Stimulated activated CD8-positive, alpha-beta memory T cell treated with anti-CD3 and anti-CD28 coated beads, Interleukin-7, amount 100 ng/mL, for 4 hours (primary cell): ENCODE measurements around the gene LRRC3.
A peak's percentile ranks its signal among the peaks of the same experiment; 100 is the strongest.
"Not testable (repeated sequence)": the region's sequence is repeated elsewhere in the genome, so short reads cannot be mapped to it uniquely, and the experiment has no call there.

ENCODE experiments used
- DNase-seq, 2 donors: peaks; one replicate each; pipeline ENCODE4 v3.0.0-alpha.2; 2020; ENCODE audit warnings: low read depth in 2 of 2

The LRRC3 gene

GRCh38 chr21:44496564-44497550 is 41.5 kb downstream of the LRRC3 start:
- DNase-seq = no peak

DNA sequence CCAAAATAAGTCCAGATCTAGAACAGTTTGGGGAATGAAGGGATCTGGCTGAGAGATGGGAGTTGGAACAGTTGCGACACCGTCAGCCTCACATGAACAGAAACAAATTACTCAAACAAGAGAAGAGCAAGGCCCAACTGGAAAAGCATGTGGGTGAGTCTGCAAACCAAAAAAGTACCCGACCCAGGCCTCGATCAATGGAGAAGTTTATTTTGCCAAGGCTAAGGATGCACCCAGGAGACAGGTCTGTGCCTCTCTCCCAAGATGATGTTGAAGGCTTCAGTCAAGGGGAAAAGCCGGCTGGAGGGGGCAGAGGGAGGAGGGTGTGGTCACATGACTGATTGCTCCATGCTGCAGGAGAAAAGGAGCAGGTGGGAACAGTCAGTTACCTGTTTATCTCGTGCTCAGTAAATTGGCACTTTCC is 42.4 kb downstream of the LRRC3 start:
- no peak for DNase-seq

- no peak for DNase-seq
Measured at GRCh38 chr21:44498280-44499210, 43.2 kb downstream of the LRRC3 start.

- no peak for DNase-seq
Measured at GRCh38 chr21:44499211-44499560, 43.9 kb downstream of the LRRC3 start.

DNA sequence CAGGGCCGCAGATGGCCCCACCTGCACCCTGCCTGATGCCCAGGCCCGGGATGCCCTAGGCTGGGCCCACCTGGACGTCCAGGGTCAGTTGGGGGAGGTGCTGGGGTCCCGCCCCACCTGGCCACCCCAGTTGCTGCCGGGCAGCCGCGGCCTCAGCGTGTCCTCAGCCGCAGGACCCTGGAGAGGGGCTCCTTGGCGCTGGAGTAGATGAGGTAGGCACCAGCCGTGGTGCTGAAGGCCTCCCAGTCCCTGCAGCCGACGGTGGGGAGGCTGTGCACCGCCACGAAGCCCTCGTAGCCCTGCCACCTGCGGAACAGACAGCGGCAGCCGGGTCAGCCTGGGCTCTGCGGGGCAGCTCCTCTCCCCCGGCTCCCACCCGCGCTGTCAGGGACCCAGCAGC is 44.3 kb downstream of the LRRC3 start:
- no peak for DNase-seq

DNA sequence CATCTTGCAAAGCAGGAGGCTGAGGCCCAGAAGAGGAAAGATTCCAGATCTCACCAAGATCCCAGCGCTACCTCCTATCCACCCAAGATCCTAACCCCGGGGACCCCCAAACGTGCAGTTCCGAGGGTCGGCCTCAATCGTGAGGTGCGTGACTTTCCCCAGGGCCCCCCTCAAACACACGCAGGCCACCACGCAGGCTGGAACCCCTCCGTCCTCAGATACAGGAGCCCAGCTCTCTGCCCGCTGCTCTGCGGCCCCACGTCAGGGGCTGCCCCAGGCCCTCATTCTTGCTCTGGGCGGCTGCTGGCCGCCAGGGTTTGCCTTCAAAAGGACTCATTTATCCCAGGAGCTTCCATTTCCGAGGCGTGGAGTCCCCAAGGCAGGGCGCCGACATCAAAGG is 44.8 kb downstream of the LRRC3 start:
- DNase-seq = no peak

- DNase-seq = no peak
Measured at GRCh38 chr21:44502171-44502958, 47.1 kb downstream of the LRRC3 start.

DNA sequence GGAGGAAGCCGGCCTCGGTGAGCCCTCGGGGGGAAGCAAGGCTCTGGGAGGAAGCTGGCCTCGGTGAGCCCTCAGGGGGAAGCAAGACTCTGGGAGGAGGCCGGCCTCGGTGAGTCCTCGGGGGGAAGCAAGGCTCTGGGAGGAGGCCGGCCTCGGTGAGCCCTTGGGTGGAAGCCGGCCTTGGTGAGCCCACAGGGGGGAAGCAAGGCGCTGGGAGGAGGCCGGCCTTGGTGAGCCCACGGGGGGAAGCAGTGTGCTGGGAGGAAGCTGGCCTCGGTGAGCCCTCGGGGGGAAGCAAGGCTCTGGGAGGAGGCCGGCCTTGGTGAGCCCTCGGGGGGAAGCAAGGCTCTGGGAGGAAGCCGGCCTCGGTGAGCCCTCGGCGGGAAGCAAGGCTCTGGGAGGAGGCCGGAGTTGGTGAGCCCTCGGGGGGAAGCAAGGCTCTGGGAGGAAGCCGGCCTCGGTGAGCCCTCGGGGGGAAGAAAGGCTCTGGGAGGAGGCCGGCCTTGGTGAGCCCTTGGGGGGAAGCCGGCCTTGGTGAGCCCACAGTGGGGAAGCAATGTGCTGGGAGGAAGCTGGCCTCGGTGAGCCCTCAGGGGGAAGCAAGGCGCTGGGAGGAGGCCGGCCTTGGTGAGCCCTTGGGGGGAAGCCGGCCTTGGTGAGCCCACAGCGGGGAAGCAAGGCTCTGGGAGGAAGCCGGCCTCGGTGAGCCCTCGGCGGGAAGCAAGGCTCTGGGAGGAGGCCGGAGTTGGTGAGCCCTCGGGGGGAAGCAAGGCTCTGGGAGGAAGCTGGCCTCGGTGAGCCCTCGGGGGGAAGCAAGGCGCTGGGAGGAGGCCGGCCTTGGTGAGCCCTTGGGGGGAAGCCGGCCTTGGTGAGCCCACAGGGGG is 47.9 kb downstream of the LRRC3 start:
- not testable (repeated sequence) for DNase-seq

DNA sequence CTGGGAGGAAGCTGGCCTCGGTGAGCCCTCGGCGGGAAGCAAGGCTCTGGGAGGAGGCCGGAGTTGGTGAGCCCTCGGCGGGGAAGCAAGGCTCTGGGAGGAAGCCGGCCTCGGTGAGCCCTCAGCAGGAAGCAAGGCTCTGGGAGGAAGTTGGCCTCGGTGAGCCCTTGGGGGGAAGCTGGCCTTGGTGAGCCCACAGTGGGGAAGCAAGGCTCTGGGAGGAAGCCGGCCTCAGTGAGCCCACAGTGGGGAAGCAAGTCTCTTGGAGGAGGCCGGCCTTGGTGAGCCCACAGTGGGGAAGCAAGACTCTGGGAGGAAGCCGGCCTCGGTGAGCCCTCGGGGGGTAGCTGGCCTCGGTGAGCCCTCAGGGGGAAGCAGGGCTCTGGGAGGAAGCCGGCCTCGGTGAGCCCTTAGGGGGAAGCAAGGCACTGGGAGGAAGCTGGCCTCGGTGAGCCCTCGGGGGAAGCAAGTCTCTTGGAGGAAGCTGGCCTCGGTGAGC is 48.6 kb downstream of the LRRC3 start:
- DNase-seq = no peak

GRCh38 chr21:44505673-44506278 is 50.5 kb downstream of the LRRC3 start:
- no peak for DNase-seq

- no peak for DNase-seq
Measured at GRCh38 chr21:44506279-44507255, 51.3 kb downstream of the LRRC3 start.

DNA sequence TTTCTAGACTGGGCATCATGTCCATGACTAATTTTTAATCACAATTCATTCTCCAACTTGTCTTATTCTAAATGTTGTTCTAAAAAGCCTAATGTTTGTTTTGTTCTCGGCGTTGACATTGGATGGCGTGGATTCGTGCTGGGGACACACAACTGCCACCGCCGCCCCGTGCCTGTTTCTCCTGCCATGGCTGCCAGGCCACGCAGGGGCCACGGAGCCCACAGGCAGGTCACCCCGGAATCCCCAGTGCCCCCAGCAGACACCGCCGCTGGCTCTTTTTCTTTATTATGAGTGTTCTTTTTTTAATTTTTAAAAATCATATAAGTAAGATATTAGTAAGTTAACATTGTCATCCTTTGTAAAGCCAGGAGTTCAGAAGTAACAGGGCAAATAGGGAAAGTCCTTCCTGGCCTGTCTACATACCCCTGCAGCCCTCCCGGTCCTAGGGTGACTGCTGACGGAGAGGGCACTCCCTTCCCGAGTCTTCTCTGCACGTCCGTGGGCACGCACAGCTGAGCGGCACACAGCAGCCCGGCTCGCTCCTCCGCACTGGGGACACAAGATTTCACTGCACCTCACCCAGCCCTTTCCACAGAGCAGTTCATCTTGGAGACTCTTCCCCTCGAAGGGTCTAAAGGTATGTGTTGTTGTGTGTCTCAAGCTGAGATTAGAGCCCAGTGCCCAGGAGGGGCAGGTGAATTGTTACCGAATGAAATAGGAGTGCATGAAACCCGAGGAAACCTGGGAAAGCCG is 52.5 kb downstream of the LRRC3 start:
- no peak for DNase-seq

GRCh38 chr21:44508426-44508710 is 53.1 kb downstream of the LRRC3 start:
- DNase-seq = no peak

- DNase-seq = no peak
Measured at GRCh38 chr21:44508711-44509445, 53.6 kb downstream of the LRRC3 start.

DNA sequence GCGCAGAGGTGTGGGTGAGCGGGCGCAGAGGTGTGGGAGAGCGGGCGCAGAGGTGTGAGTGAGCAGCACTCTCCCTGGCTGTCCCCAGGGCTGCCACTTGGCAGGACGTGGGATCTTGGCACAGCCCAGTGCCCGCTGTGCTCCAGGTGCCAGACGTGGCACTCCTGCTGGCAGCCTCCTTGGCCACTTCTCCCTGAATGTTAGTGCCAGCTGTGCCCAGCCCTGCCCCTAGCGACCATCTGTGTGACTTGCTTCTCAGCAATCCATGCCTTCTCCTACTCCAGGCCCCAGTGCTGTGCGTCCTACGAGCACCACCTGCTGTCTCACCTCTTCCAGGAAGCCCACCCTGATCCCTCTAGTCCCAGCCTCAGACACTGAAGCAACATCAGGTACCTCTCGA is 54.2 kb downstream of the LRRC3 start:
- DNase-seq = no peak

- no peak for DNase-seq
Measured at GRCh38 chr21:44510109-44510507, 54.8 kb downstream of the LRRC3 start.

DNA sequence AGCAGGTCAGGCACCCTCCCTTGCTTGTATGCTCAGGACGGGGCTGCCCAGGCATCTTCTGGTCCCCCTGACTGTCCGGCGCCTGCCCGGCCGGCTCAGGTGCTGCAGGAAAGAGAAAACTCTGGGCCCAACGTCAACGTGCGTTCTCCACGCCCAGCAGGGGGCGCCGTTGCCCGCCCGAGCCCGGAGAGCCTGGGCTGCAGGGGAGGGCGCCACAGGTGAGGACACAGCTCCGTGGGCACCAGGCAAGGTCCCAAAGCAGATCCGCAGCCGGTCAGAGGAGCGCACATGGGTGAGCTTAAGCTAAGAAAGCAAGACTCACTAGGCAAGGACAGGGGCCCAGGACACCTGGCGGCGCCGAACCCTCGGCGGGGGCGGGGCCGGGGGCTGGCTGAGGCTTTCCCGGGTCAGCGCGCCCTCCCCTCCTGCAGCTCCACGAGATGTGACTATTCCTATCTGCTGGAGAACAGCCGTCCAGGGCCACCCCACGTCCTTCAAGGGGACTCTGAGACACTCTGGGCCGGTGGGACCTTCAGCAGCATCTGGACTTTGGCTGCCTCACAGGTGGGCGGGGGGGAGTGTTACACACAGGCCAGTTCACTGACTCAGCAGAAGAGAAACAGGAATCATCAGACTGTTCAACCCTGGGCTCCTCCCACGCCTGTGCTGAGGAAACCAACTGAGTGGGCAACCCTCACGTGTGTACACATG is 55.4 kb downstream of the LRRC3 start:
- DNase-seq = peak; percentile 46 to 64
